Cortex of kidney (tissue), 1 donor: ENCODE measurements around the gene ATAD5.
"Not testable (repeated sequence)": the region's sequence is repeated elsewhere in the genome, so short reads cannot be mapped to it uniquely, and the experiment has no call there.

Source experiments
- DNase-seq: peaks from one replicate; lab custom pipeline; 2025; lab: John Stamatoyannopoulos, UW

The ATAD5 gene

GRCh38 chr17:30824002-30824355 lies 7.8 kb upstream of the ATAD5 start:
- DNase-seq, result no peak

GRCh38 chr17:30824356-30825145 lies 7.2 kb upstream of the ATAD5 start, which contains the start of gene CRLF3:
Gene CRLF3, minus strand, starts transcription at chr17:30824692. Its CDS starts 41 bp downstream, at chr17:30824651.
- DNase-seq, result no peak

- no peak for DNase-seq
Observed at GRCh38 chr17:30827082-30827481, 4.7 kb upstream of the ATAD5 start.

- DNase-seq, result no peak
Observed at GRCh38 chr17:30829022-30829421, 2.7 kb upstream of the ATAD5 start.

- DNase-seq, result no peak
Observed at GRCh38 chr17:30831257-30831656, 509 bp upstream of the ATAD5 start.

GRCh38 chr17:30832438-30833124 lies 815 bp downstream of the ATAD5 start:
- DNase-seq, result no peak

GRCh38 chr17:30838202-30838807 lies 6.5 kb downstream of the ATAD5 start:
- no peak for DNase-seq

GRCh38 chr17:30840771-30841170 lies 9.0 kb downstream of the ATAD5 start:
- no peak for DNase-seq

- DNase-seq, result no peak
Observed at GRCh38 chr17:30848021-30848420, 16.3 kb downstream of the ATAD5 start.

- no peak for DNase-seq
Observed at GRCh38 chr17:30854146-30854545, 22.4 kb downstream of the ATAD5 start.

GRCh38 chr17:30858556-30859250 lies 26.9 kb downstream of the ATAD5 start:
- no peak for DNase-seq

GRCh38 chr17:30864636-30865035 lies 32.9 kb downstream of the ATAD5 start:
- no peak for DNase-seq

GRCh38 chr17:30869005-30869404 lies 37.2 kb downstream of the ATAD5 start:
- DNase-seq, result no peak

- no peak for DNase-seq
Observed at GRCh38 chr17:30886187-30886586, 54.4 kb downstream of the ATAD5 start.

- no peak for DNase-seq
Observed at GRCh38 chr17:30894236-30894635, 62.5 kb downstream of the ATAD5 start.

- no peak for DNase-seq
Observed at GRCh38 chr17:30897311-30897710, 65.5 kb downstream of the ATAD5 start.

GRCh38 chr17:30905742-30906100 lies 74.0 kb downstream of the ATAD5 start:
- no peak for DNase-seq

GRCh38 chr17:30906101-30906911 lies 74.5 kb downstream of the ATAD5 start, which contains the start of gene TEFM:
Gene TEFM, minus strand, starts transcription at chr17:30906238. Its CDS starts 40 bp downstream, at chr17:30906198.
- peak; percentile 28 for DNase-seq

GRCh38 chr17:30908717-30909420 lies 77.1 kb downstream of the ATAD5 start:
- DNase-seq, result no peak

GRCh38 chr17:30910151-30910550 lies 78.4 kb downstream of the ATAD5 start:
- not testable (repeated sequence) for DNase-seq

GRCh38 chr17:30913955-30914354 lies 82.2 kb downstream of the ATAD5 start:
- DNase-seq, result no peak
